ENCODE results near the gene CD84. TPM values are rescaled to one million over a fixed set of nuclear protein-coding genes. Genes with fewer than 3 reads are reported as not detected.

CD84 gene
- total RNA-seq, 1 donor from 2014 or later: 8.1 TPM

GRCh38 chr1:160542303-160542945 lies 36.9 kb downstream of the CD84 start:
- Histone ChIP-seq H3K27ac (no peak overlapping the region), H3K27me3 (no peaks in the 10 kb centered on the region), H3K4me3 (no peak overlapping the region), H3K9me3 (no peaks in the 10 kb centered on the region), H3K4me1 (no peaks in the 10 kb centered on the region), H3K36me3 (no peaks in the 10 kb centered on the region)
- no peak for DNase-seq (ENCODE audit: extremely low spot score in 2 of 2)
- TF ChIP-seq POLR2AphosphoS5 (IDR thresholded peaks at IDR 0.05; ENCODE audit: insufficient read depth in 1 of 2, low read depth in 1 of 2) (no peak), POLR2A (IDR thresholded peaks at IDR 0.05) (no peak), CTCF (IDR thresholded peaks at IDR 0.05) (no peak)
- intact Hi-C loops (cut with DNase I): no loop called here

GRCh38 chr1:160541622-160542302 lies 37.5 kb downstream of the CD84 start:
- Histone ChIP-seq H3K9me3 (no peaks in the 10 kb centered on the region), H3K4me3 (no peak overlapping the region), H3K36me3 (no peaks in the 10 kb centered on the region), H3K27me3 (no peaks in the 10 kb centered on the region), H3K4me1 (no peaks in the 10 kb centered on the region), H3K27ac (no peak overlapping the region)
- intact Hi-C loops (cut with DNase I): no loop called here
- TF ChIP-seq POLR2A (IDR thresholded peaks at IDR 0.05) (no peak), CTCF (IDR thresholded peaks at IDR 0.05) (no peak), POLR2AphosphoS5 (IDR thresholded peaks at IDR 0.05; ENCODE audit: insufficient read depth in 1 of 2, low read depth in 1 of 2) (no peak)
- DNase-seq (ENCODE audit: extremely low spot score in 2 of 2): no peak

- no peak for TF ChIP-seq POLR2A (IDR thresholded peaks at IDR 0.05)
- TF ChIP-seq CTCF (IDR thresholded peaks at IDR 0.05): no peak
- no peak for TF ChIP-seq POLR2AphosphoS5 (IDR thresholded peaks at IDR 0.05; ENCODE audit: insufficient read depth in 1 of 2, low read depth in 1 of 2)
- Histone ChIP-seq H3K9me3 (no peaks in the 10 kb centered on the region), H3K4me1 (no peaks in the 10 kb centered on the region), H3K36me3 (no peaks in the 10 kb centered on the region), H3K4me3 (no peak overlapping the region), H3K27ac (no peak overlapping the region), H3K27me3 (no peaks in the 10 kb centered on the region)
- intact Hi-C loops (cut with DNase I): no loop called here
- DNase-seq (ENCODE audit: extremely low spot score in 2 of 2): no peak
Measured at GRCh38 chr1:160540859-160541233, 38.5 kb downstream of the CD84 start.

- no peak overlapping the region for H3K27ac ChIP-seq
- H3K4me1 ChIP-seq: no peaks in the 10 kb centered on the region
- H3K36me3 ChIP-seq: no peaks in the 10 kb centered on the region
- no peak overlapping the region for H3K4me3 ChIP-seq
- no peak for DNase-seq (ENCODE audit: extremely low spot score in 2 of 2)
- TF ChIP-seq CTCF (IDR thresholded peaks at IDR 0.05) (no peak), POLR2A (IDR thresholded peaks at IDR 0.05) (no peak), POLR2AphosphoS5 (IDR thresholded peaks at IDR 0.05; ENCODE audit: insufficient read depth in 1 of 2, low read depth in 1 of 2) (no peak)
- intact Hi-C loops (cut with DNase I): no loop called here
- no peaks in the 10 kb centered on the region for H3K27me3 ChIP-seq
- H3K9me3 ChIP-seq: no peaks in the 10 kb centered on the region
Measured at GRCh38 chr1:160539990-160540858, 39.1 kb downstream of the CD84 start.
